Suprapubic skin (tissue), 4 donors: ENCODE measurements around the gene PLD5. TPM values are rescaled to one million over a fixed set of nuclear protein-coding genes. Genes with fewer than 3 reads are reported as not detected.

Experiments used
- DNase-seq, 2 donors: peaks; one replicate each; pipeline ENCODE4 v3.0.0-alpha.2; 2019; ENCODE audit warnings: low spot score in 2 of 2
- H3K27ac ChIP-seq: fragments of 200-600 bp; sonication (generic); one replicate; pipeline ENCODE4 v1.5.1; 2019
- H3K27me3 ChIP-seq: fragments of 200-600 bp; sonication (generic); one replicate; pipeline ENCODE4 v1.5.1; 2019
- H3K36me3 ChIP-seq: fragments of 200-600 bp; sonication (generic); one replicate; pipeline ENCODE4 v1.5.1; 2019
- H3K4me1 ChIP-seq: fragments of 200-600 bp; sonication (generic); one replicate; pipeline ENCODE4 v1.5.1; 2019
- H3K4me3 ChIP-seq: fragments of 200-600 bp; sonication (generic); one replicate; pipeline ENCODE4 v1.5.1; 2019; ENCODE audit warnings: mild to moderate bottlenecking
- H3K9me3 ChIP-seq: fragments of 200-600 bp; sonication (generic); one replicate; pipeline ENCODE4 v1.5.1; 2019
- EP300 ChIP-seq: sonication (generic); formaldehyde crosslinking; IDR thresholded peaks from one replicate; pipeline ENCODE4 v1.6.1; 2017; ENCODE audit warnings: antibody characterized with exemption
- POLR2A ChIP-seq, 2 donors: fragments of 450-650 bp; IDR thresholded peaks; one replicate each; pipeline ENCODE4 v1.6.1; 2017; ENCODE audit warnings: antibody characterized with exemption in 2 of 2, mild to moderate bottlenecking in 2 of 2, moderate library complexity in 2 of 2
- POLR2AphosphoS5 ChIP-seq, 3 donors: sonication (generic); formaldehyde crosslinking; IDR thresholded peaks; one replicate each; pipeline ENCODE4 v1.6.1; 2017; ENCODE audit warnings: antibody characterized with exemption in 3 of 3
- WGBS: methylation state at CpG from one replicate; pipeline ENCODE4 v1.1.5; 2018; 5-methylcytosine and 5-hydroxymethylcytosine counted together
- total RNA-seq, 4 donors: library from RNA; depleted of rRNA; stranded (reverse); fragments of >200 nt; gene quantifications; one replicate each; pipeline ENCODE4 v1.1.0, GENCODE V29; 2016
- TF ChIP-seq, protein P1 (sequence below), 2 donors: fragments of 200-600 bp in 1 of 2; fragments of 450-650 bp in 1 of 2; sonication (generic) in 1 of 2; IDR thresholded peaks; one replicate each; pipeline ENCODE4 v1.5.1; 2016 to 2019; ENCODE audit warnings: antibody characterized with exemption in 2 of 2, mild to moderate bottlenecking in 1 of 2, moderate library complexity in 1 of 2

Gene PLD5
- total RNA-seq, 4 donors from 2014 or later: 0.21 to 0.64 TPM; not detected in 2

- Histone ChIP-seq H3K27me3 (no peaks in the 10 kb centered on the region), H3K4me1 (no peaks in the 10 kb centered on the region), H3K27ac (no peak overlapping the region), H3K4me3 (no peak overlapping the region), H3K9me3 (no peaks in the 10 kb centered on the region), H3K36me3 (no peaks in the 10 kb centered on the region)
- TF ChIP-seq EP300 (no peak), POLR2A (IDR thresholded peaks at IDR 0.05) (no peak), POLR2AphosphoS5 (IDR thresholded peaks at IDR 0.05) (no peak)
- DNase-seq: no peak
- 64% methylated on average over 1 of the region's 1 CpG for WGBS
These were observed 437.8 kb downstream of the PLD5 start for GRCh38 chr1:242086706-242087105.

DNA sequence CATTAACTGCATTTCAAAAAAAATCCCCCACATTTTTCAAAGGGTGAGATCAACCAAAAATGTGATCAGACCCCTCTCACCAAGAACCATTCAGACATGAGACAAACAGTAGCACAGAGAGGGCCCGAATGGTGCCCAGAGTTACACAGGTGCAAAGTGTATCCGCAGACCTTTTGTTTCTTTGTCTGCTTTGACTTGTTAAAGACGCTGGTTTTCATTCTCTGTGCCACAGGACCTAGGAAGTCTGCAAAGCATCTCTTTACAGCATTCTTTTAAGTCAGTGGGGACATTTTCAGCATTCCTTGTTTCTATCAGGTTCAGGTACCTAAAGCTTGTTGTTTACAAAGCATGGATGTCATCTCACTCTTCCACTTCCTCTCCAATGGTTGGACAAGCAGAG, 438.4 kb downstream of the PLD5 start:
- TF ChIP-seq POLR2A (IDR thresholded peaks at IDR 0.05) (no peak), EP300 (no peak), POLR2AphosphoS5 (IDR thresholded peaks at IDR 0.05) (no peak)
- TF ChIP-seq, protein P1, sequence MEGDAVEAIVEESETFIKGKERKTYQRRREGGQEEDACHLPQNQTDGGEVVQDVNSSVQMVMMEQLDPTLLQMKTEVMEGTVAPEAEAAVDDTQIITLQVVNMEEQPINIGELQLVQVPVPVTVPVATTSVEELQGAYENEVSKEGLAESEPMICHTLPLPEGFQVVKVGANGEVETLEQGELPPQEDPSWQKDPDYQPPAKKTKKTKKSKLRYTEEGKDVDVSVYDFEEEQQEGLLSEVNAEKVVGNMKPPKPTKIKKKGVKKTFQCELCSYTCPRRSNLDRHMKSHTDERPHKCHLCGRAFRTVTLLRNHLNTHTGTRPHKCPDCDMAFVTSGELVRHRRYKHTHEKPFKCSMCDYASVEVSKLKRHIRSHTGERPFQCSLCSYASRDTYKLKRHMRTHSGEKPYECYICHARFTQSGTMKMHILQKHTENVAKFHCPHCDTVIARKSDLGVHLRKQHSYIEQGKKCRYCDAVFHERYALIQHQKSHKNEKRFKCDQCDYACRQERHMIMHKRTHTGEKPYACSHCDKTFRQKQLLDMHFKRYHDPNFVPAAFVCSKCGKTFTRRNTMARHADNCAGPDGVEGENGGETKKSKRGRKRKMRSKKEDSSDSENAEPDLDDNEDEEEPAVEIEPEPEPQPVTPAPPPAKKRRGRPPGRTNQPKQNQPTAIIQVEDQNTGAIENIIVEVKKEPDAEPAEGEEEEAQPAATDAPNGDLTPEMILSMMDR (IDR thresholded peaks at IDR 0.05): no peak
- H3K9me3 ChIP-seq: no peaks in the 10 kb centered on the region
- no peak for DNase-seq
- H3K36me3 ChIP-seq: no peaks in the 10 kb centered on the region
- WGBS: 72% methylated on average over 3 of the region's 3 CpGs
- no peak overlapping the region for H3K4me3 ChIP-seq
- no peak overlapping the region for H3K27ac ChIP-seq
- no peaks in the 10 kb centered on the region for H3K27me3 ChIP-seq
- no peaks in the 10 kb centered on the region for H3K4me1 ChIP-seq

DNA sequence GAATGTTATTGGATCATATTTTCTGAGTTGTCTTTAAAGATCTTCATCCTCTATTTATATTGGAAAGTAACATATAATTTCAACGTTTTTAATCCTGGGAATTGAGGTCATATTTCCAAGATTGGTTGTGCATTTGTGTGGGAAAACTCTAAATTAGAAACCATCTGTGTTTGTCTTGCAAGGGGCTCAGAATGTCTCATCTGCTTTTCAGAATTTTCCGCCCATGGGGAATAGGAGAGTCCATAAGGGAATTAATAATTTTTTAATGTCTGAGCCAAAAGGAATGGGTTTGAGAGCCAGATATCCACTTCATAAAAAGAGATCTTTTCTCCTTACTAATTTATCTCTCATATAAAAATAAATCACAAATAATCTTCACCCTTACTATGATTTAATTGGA, 440.8 kb downstream of the PLD5 start:
- no peak for DNase-seq
- Histone ChIP-seq H3K9me3 (no peaks in the 10 kb centered on the region), H3K27me3 (no peaks in the 10 kb centered on the region), H3K27ac (no peak overlapping the region), H3K4me1 (no peaks in the 10 kb centered on the region), H3K4me3 (no peak overlapping the region), H3K36me3 (no peaks in the 10 kb centered on the region)
- WGBS: 57% methylated on average over 2 of the region's 2 CpGs
- TF ChIP-seq EP300 (no peak), POLR2A (IDR thresholded peaks at IDR 0.05) (no peak), POLR2AphosphoS5 (IDR thresholded peaks at IDR 0.05) (no peak)
- TF ChIP-seq, protein P1 (IDR thresholded peaks at IDR 0.05): no peak

DNA sequence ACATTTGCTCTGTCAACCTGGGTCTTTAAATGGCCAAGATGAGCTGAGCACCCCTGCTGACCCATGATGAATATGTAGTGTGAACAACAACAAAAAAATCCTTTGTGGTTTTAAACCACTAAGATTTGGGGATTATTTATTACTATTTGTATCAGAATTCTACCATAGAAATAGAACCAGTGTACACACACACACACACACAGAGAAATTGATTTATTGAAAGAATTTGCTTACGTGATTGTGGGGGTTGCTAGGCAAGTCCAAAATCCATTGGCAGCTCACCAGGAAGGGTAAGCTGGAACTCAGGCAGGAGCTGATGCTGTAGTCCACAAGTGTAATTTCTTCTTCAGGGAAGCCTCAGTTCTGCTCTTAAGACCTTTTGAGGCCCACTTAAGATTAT, 443.1 kb downstream of the PLD5 start:
- no peak overlapping the region for H3K4me3 ChIP-seq
- WGBS: 76% methylated on average over 1 of the region's 1 CpG
- no peak overlapping the region for H3K27ac ChIP-seq
- H3K36me3 ChIP-seq: no peaks in the 10 kb centered on the region
- H3K4me1 ChIP-seq: no peaks in the 10 kb centered on the region
- TF ChIP-seq, protein P1 (IDR thresholded peaks at IDR 0.05): no peak
- TF ChIP-seq POLR2A (IDR thresholded peaks at IDR 0.05): no peak
- no peak for TF ChIP-seq POLR2AphosphoS5 (IDR thresholded peaks at IDR 0.05)
- TF ChIP-seq EP300: no peak
- no peaks in the 10 kb centered on the region for H3K9me3 ChIP-seq
- no peak for DNase-seq
- H3K27me3 ChIP-seq: no peaks in the 10 kb centered on the region

DNA sequence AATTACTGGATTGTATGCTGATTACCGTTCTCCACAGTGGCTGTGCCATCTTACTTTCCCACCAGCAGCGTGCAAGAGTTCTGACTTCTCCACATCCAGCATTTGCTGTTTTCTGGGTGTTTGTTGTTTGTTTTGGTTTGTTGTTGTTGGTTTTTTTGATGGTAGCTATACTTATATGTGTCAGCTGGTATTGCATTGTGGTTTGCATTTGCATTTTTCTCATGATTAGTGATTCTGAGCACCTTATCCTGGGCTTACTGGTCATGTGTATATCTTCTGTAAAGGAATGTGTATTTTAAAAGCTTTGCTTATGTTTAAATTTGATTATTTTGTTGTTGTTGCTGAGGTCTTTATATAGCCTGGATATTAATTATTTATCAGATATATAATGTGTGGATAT, 458.7 kb downstream of the PLD5 start:
- no peaks in the 10 kb centered on the region for H3K27me3 ChIP-seq
- no peak overlapping the region for H3K4me3 ChIP-seq
- 87% methylated on average over 2 of the region's 2 CpGs for WGBS
- TF ChIP-seq POLR2A (IDR thresholded peaks at IDR 0.05) (no peak), EP300 (no peak), POLR2AphosphoS5 (IDR thresholded peaks at IDR 0.05) (no peak)
- TF ChIP-seq, protein P1 (IDR thresholded peaks at IDR 0.05): no peak
- no peaks in the 10 kb centered on the region for H3K36me3 ChIP-seq
- H3K9me3 ChIP-seq: no peaks in the 10 kb centered on the region
- no peak for DNase-seq
- H3K4me1 ChIP-seq: no peaks in the 10 kb centered on the region
- H3K27ac ChIP-seq: no peak overlapping the region

DNA sequence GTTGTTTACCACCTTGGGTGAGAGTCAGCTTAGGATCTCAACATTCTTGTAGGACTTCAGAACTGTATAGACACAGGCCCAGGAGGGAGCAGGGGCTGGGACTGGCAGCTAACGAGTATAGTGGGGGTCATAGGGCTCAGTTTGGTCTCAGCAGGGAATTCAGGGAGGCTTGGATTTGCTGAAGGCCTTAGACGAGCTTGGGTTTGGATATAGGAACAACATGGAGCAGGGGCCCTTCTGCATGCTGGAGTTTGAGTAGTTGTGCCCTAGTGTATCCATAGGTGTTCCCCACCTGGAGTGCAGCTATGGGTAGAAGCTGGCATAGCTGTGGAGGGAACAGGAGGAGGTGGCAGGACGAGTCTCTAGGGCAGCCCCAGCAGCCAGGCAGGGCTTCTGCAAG, 462.2 kb downstream of the PLD5 start:
- TF ChIP-seq POLR2AphosphoS5 (IDR thresholded peaks at IDR 0.05) (no peak), EP300 (no peak), POLR2A (IDR thresholded peaks at IDR 0.05) (no peak)
- TF ChIP-seq, protein P1 (IDR thresholded peaks at IDR 0.05): no peak
- no peaks in the 10 kb centered on the region for H3K36me3 ChIP-seq
- no peaks in the 10 kb centered on the region for H3K9me3 ChIP-seq
- H3K27me3 ChIP-seq: no peaks in the 10 kb centered on the region
- WGBS: 61% methylated on average over 3 of the region's 3 CpGs
- DNase-seq: no peak
- H3K27ac ChIP-seq: no peak overlapping the region
- no peaks in the 10 kb centered on the region for H3K4me1 ChIP-seq
- no peak overlapping the region for H3K4me3 ChIP-seq
